Lower lobe of right lung (tissue), 2 donors: ENCODE data around the gene STPG3. TPM values are rescaled to one million over a fixed set of nuclear protein-coding genes. Genes with fewer than 3 reads are reported as not detected.
"Not testable (repeated sequence)": the region's sequence is repeated elsewhere in the genome, so short reads cannot be mapped to it uniquely, and the experiment has no call there.

Source experiments
- ATAC-seq, 2 donors: fragments of 200-7000 bp; cut with Tn5 transposase; one replicate each; pipeline ENCODE4 v1.9.1; 2020 to 2022; ENCODE audit warnings: mild to moderate bottlenecking in 2 of 2, moderate library complexity in 2 of 2
- DNase-seq: peaks from one replicate; pipeline ENCODE4 v3.0.0-alpha.2; 2020
- H3K27ac ChIP-seq: fragments of 200-600 bp; one replicate; pipeline ENCODE4 v1.8.0; 2022
- H3K27me3 ChIP-seq: fragments of 200-600 bp; one replicate; pipeline ENCODE4 v1.8.0; 2022; ENCODE audit warnings: low read depth
- H3K36me3 ChIP-seq: fragments of 200-600 bp; one replicate; pipeline ENCODE4 v1.8.0; 2022; ENCODE audit warnings: mild to moderate bottlenecking
- H3K4me1 ChIP-seq: fragments of 200-600 bp; one replicate; pipeline ENCODE4 v1.8.0; 2022
- H3K4me3 ChIP-seq: fragments of 200-600 bp; one replicate; pipeline ENCODE4 v1.8.0; 2022; ENCODE audit warnings: mild to moderate bottlenecking
- H3K9me3 ChIP-seq: fragments of 200-600 bp; one replicate; pipeline ENCODE4 v1.8.0; 2022
- intact Hi-C: fragments of 100-400 bp; cut with DNase I; formaldehyde crosslinking; loops from one replicate; pipeline ENCODE4 v1.11.0; 2022
- total RNA-seq: library from RNA; stranded (reverse); fragmentation: NEBNext Ultra II Directional; extraction: Animal tissue kit (Norgen Biotek cat#: 25700); gene quantifications from one replicate; pipeline ENCODE4 v1.2.1, GENCODE V29; 2021
- TF ChIP-seq, protein P1 (sequence below): fragments of 200-600 bp; IDR thresholded peaks from one replicate; pipeline ENCODE4 v1.8.0; 2022; ENCODE audit warnings: antibody characterized with exemption, mild to moderate bottlenecking
- donor health status: DM: no; HTN: yes; CAD: no; lungs with severe emphysema.

STPG3 gene
- total RNA-seq, 1 donor from 2014 or later, result 0.38 TPM

DNA sequence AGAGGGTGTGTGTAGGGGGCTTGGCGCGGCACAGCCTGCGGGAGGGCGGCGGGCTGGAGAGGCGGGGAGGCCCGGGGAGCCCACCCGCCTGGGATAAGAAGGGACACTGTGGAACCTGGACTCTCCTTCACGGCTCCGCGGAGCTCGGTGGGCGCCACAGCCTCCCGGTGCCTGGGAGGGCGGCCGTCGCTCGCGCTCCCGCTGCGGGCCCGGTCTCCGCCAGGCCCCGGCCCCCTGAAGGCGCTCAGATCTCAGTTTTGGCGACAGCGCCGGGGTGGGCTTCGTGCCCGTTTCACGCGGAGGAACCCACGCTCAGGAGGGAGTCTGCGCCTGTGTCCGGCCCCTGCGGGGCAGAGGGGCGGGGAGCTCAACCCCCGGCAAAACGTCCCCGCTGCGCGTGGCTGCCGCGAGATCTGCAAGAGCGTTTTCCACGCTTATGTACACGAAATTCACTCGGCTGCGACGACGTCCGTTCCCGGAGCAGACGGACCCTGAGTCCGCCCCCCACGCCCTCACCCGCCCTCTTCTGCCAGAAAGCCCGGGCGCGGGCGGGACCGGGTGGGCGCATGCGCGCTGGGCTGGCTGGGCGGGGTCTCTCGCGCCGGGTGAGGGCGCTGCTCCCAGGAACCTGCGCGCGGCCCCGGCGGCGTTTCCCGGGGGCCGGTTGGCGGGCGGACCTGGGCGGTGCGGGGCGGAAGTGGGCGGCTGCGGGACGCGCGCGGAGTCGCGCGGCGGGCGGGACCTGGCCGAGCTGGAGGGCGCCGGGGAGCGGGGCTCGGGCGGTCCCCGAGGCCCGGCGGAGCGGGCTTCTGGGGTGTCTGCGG is 3.8 kb downstream of the STPG3 start, which contains the start of gene NELFB:
Gene NELFB, plus strand, starts transcription at position 704 of the 824 bp plus-strand sequence.
- H3K4me1 ChIP-seq, result peaks cover 23% of the 10 kb centered on the region
- DNase-seq, result peak; percentile 94
- intact Hi-C loops, result no loop called here
- no peaks in the 10 kb centered on the region for H3K27me3 ChIP-seq
- peaks cover 30% of the 10 kb centered on the region for H3K36me3 ChIP-seq
- TF ChIP-seq, protein P1, sequence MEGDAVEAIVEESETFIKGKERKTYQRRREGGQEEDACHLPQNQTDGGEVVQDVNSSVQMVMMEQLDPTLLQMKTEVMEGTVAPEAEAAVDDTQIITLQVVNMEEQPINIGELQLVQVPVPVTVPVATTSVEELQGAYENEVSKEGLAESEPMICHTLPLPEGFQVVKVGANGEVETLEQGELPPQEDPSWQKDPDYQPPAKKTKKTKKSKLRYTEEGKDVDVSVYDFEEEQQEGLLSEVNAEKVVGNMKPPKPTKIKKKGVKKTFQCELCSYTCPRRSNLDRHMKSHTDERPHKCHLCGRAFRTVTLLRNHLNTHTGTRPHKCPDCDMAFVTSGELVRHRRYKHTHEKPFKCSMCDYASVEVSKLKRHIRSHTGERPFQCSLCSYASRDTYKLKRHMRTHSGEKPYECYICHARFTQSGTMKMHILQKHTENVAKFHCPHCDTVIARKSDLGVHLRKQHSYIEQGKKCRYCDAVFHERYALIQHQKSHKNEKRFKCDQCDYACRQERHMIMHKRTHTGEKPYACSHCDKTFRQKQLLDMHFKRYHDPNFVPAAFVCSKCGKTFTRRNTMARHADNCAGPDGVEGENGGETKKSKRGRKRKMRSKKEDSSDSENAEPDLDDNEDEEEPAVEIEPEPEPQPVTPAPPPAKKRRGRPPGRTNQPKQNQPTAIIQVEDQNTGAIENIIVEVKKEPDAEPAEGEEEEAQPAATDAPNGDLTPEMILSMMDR, result no peak
- peak within 1 kb of the TSS; percentile 83 for H3K27ac ChIP-seq
- peak within 1 kb of the TSS; percentile 100 for H3K4me3 ChIP-seq
- peak; percentile 94 to 96 for ATAC-seq
- no peaks in the 10 kb centered on the region for H3K9me3 ChIP-seq

DNA sequence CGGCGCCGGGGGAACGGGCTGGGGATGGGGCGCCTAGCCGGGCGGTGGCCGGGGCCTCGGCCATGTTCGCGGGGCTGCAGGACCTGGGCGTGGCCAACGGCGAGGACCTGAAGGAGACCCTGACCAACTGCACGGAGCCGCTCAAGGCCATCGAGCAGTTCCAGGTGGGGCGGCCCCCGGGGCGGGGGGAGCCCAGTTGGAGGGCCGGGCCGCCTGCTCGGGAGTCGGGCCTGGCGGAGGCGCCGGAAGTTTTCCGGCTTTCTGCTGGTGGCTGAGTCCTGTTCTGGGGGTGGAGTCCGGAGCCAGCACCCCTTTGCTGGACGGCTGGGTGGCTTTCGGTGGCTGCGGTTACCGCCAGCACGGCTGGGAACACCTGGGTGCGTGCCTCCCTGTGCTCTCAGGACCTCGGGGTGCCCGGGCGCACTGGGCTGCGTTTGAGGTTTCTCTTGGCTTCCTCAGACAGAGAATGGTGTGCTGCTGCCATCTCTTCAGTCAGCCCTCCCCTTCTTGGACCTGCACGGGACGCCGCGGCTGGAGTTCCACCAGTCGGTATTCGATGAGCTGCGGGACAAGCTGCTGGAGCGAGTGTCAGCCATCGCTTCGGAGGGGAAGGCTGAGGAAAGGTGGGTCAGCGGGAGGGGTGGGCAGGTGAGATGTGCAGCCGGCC is 4.5 kb downstream of the STPG3 start:
- peaks cover 30% of the 10 kb centered on the region for H3K36me3 ChIP-seq
- intact Hi-C loops, result no loop called here
- DNase-seq (peak; percentile 79), ATAC-seq (peak; percentile 41 to 58)
- H3K9me3 ChIP-seq, result no peaks in the 10 kb centered on the region
- no peaks in the 10 kb centered on the region for H3K27me3 ChIP-seq
- TF ChIP-seq, protein P1, result no peak
- H3K4me1 ChIP-seq, result peaks cover 23% of the 10 kb centered on the region
- H3K4me3 ChIP-seq, result peak overlapping the region; percentile 100
- peak overlapping the region; percentile 83 for H3K27ac ChIP-seq

DNA sequence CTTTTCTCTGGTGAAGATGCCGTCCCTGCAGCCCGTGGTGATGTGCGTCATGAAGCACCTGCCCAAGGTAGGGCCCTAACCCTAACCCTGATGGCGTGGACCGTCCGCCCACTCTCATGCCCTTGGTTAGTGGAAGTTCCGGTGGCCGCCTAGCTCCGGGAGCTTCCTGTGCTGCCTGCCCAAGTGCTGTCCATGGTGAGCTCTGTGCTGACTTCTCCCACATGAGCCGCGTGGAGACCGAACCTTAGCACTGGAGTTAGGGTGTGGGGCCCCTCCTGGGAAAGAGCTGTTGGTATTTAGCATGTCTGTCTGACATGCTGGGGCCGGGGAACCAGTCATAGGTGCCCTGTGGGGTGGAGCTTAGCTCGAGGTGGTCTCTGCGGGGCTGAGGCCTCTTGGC is 5.3 kb downstream of the STPG3 start:
- Histone ChIP-seq H3K4me3 (peak overlapping the region; percentile 100), H3K4me1 (peaks cover 23% of the 10 kb centered on the region), H3K36me3 (peaks cover 30% of the 10 kb centered on the region), H3K27me3 (no peaks in the 10 kb centered on the region), H3K9me3 (no peaks in the 10 kb centered on the region), H3K27ac (no peak overlapping the region)
- ATAC-seq (no peak), DNase-seq (no peak)
- TF ChIP-seq, protein P1, result no peak
- intact Hi-C loops, result no loop called here

DNA sequence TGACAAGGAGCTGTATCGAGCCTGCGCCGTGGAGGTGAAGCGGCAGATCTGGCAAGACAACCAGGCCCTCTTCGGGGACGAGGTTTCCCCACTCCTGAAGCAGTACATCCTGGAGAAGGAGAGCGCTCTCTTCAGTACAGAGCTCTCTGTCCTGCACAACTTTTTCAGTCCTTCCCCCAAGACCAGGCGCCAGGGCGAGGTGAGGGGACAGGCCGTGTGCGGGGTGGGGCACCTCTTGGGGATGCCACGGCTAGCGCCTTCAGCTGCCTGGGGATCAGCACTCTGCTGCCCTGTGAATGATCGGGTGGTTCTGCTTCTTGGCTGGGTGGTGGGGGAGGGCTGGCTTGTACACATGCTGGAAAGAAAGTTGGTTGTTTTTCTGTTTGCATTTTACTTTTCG is 5.8 kb downstream of the STPG3 start:
- Histone ChIP-seq H3K9me3 (no peaks in the 10 kb centered on the region), H3K4me3 (peak overlapping the region; percentile 100), H3K36me3 (peaks cover 30% of the 10 kb centered on the region), H3K27me3 (no peaks in the 10 kb centered on the region), H3K27ac (no peak overlapping the region), H3K4me1 (peaks cover 23% of the 10 kb centered on the region)
- DNase-seq (no peak), ATAC-seq (no peak)
- TF ChIP-seq, protein P1, result no peak
- intact Hi-C loops, result no loop called here

DNA sequence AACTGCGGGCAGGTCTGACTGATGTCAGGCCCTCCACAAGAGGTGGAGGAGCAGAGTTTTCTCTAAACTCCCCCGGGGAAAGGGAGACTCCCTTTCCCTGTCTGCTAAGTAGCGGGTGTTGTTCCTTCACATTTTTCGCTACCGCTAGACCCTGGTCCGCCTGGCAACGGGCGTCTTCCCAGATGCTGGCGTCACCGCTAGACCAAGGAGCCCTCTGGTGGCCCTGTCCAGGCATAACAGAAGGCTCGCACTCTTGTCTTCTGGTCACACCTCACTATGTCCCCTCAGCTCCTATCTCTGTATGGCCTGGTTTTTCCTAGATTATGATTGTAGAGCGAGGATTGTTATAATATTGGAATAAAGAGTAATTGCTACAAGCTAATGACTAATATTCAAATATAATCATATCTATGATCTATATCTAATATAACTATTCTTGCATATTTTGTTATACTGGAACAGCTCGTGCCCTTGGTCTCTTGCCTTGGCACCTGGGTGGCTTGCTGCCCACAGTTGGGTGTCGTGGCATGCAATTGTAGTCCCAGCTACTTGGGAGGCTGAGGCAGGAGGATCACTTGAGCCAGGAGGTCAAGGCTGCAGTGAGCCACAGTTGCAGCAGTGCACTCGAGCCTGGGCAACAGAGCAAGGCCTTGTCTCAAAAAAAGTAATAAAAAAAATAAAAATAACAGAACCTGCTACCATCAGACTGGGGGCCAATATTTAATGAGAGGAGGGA is 11.3 kb downstream of the STPG3 start:
- DNase-seq, H3K4me1 ChIP-seq, H3K27me3 ChIP-seq, H3K9me3 ChIP-seq, H3K27ac ChIP-seq, ATAC-seq, intact Hi-C loops, H3K4me3 ChIP-seq: not testable (repeated sequence)
- TF ChIP-seq, protein P1, result peak; percentile 57
- peaks cover 61% of the 10 kb centered on the region for H3K36me3 ChIP-seq
